GM23338 (cell line): ENCODE measurements around the gene USP28. TPM values are rescaled to one million over a fixed set of nuclear protein-coding genes. Genes with fewer than 3 reads are reported as not detected.

Source experiments
- ATAC-seq: fragments of 200-7000 bp; cut with Tn5 transposase; 3 replicates; pipeline ENCODE4 v1.9.1; 2020
- DNase-seq: peaks from one replicate; pipeline ENCODE4 v3.0.0-alpha.2; 2015; ENCODE audit warnings: low spot score
- H2AFZ ChIP-seq: fragments of 200-600 bp; sonication (generic); 2 replicates; pipeline ENCODE4 v1.8.0; 2016; ENCODE audit warnings: antibody characterized with exemption, mild to moderate bottlenecking, moderate library complexity
- H3F3A ChIP-seq: fragments of 200-600 bp; sonication (generic); replicated peaks from 2 replicates; pipeline ENCODE4 v1.8.0; 2017; ENCODE audit warnings: antibody characterized with exemption, mixed run types, low read depth
- H3K27ac ChIP-seq: fragments of 200-600 bp; sonication (generic); 2 replicates; pipeline ENCODE4 v1.6.1; 2016; ENCODE audit warnings: low read depth
- H3K27me3 ChIP-seq: fragments of 200-600 bp; sonication (generic); 2 replicates; pipeline ENCODE4 v1.8.0; 2016; ENCODE audit warnings: mild to moderate bottlenecking, mixed run types, moderate library complexity; ENCODE audit not compliant: insufficient read depth
- H3K36me3 ChIP-seq: fragments of 200-600 bp; sonication (generic); 2 replicates; pipeline ENCODE4 v1.8.0; 2016; ENCODE audit warnings: mild to moderate bottlenecking; ENCODE audit not compliant: insufficient read depth
- H3K4me1 ChIP-seq: fragments of 200-600 bp; sonication (generic); 2 replicates; pipeline ENCODE4 v1.8.0; 2016; ENCODE audit warnings: mild to moderate bottlenecking, moderate library complexity; ENCODE audit not compliant: insufficient read depth
- H3K4me2 ChIP-seq: fragments of 200-600 bp; sonication (generic); 2 replicates; pipeline ENCODE4 v1.7.1; 2017; ENCODE audit warnings: mixed run types
- H3K4me3 ChIP-seq: fragments of 200-600 bp; sonication (generic); 2 replicates; pipeline ENCODE4 v1.6.1; 2016; ENCODE audit warnings: mixed run types
- H3K79me2 ChIP-seq: fragments of 200-600 bp; sonication (generic); replicated peaks from 2 replicates; pipeline ENCODE4 v1.8.0; 2017; ENCODE audit warnings: mild to moderate bottlenecking; ENCODE audit not compliant: insufficient read depth
- H3K9me2 ChIP-seq: fragments of 200-600 bp; sonication (generic); 2 replicates; pipeline ENCODE4 v1.8.0; 2017; ENCODE audit not compliant: insufficient read depth
- H4K20me1 ChIP-seq: fragments of 200-600 bp; sonication (generic); replicated peaks from 2 replicates; pipeline ENCODE4 v1.8.0; 2017; ENCODE audit warnings: mild to moderate bottlenecking; ENCODE audit not compliant: insufficient read depth
- H3K27ac Mint-ChIP-seq: 2 replicates; pipeline ENCODE4 v1.8.0; 2020; ENCODE audit warnings: inconsistent platforms, mild to moderate bottlenecking, moderate library complexity, mixed read lengths
- H3K27me3 Mint-ChIP-seq: 3 replicates; pipeline ENCODE4 v1.8.0; 2022; ENCODE audit warnings: low read depth, mild to moderate bottlenecking, moderate library complexity, mixed read lengths, inconsistent platforms; ENCODE audit not compliant: insufficient read depth, poor library complexity
- H3K36me3 Mint-ChIP-seq: 3 replicates; pipeline ENCODE4 v1.8.0; 2021; ENCODE audit warnings: low read depth, mild to moderate bottlenecking, inconsistent platforms, moderate library complexity, mixed read lengths
- H3K4me1 Mint-ChIP-seq: 3 replicates; pipeline ENCODE4 v1.8.0; 2020; ENCODE audit warnings: mild to moderate bottlenecking, inconsistent platforms, mixed read lengths
- H3K4me3 Mint-ChIP-seq: 3 replicates; pipeline ENCODE4 v1.8.0; 2021; ENCODE audit warnings: moderate library complexity, mild to moderate bottlenecking, inconsistent platforms, mixed read lengths
- H3K9me3 Mint-ChIP-seq: 3 replicates; pipeline ENCODE4 v1.8.0; 2020; ENCODE audit warnings: moderate library complexity, mild to moderate bottlenecking, inconsistent platforms, mixed read lengths
- CREB1 ChIP-seq: fragments of 250-450 bp; sonication (Bioruptor Pico); IDR thresholded peaks from 2 replicates; pipeline ENCODE4 v1.5.0; 2020; ENCODE audit warnings: low read depth, mild to moderate bottlenecking, moderate library complexity
- EZH2 ChIP-seq: fragments of 200-600 bp; sonication (generic); IDR thresholded peaks from one replicate; pipeline ENCODE4 v1.8.0; 2017; ENCODE audit warnings: antibody characterized with exemption, mild to moderate bottlenecking, low read depth; ENCODE audit not compliant: unreplicated experiment
- EZH2phosphoT487 ChIP-seq: fragments of 200-600 bp; sonication (generic); IDR thresholded peaks from one replicate; pipeline ENCODE4 v1.8.1; 2018; ENCODE audit warnings: antibody characterized with exemption; ENCODE audit not compliant: unreplicated experiment
- JUNB ChIP-seq: IDR thresholded peaks from one replicate; pipeline ENCODE4 v1.6.1; 2016; ENCODE audit warnings: antibody characterized with exemption; ENCODE audit not compliant: unreplicated experiment
- NANOG ChIP-seq: IDR thresholded peaks from 2 replicates; pipeline ENCODE4 v1.6.1; 2016; ENCODE audit warnings: antibody characterized with exemption, borderline replicate concordance
- POLR2AphosphoS5 ChIP-seq: IDR thresholded peaks from 2 replicates; pipeline ENCODE4 v1.6.1; 2016; ENCODE audit warnings: antibody characterized with exemption, low read depth
- STAT1 ChIP-seq: IDR thresholded peaks from one replicate; pipeline ENCODE4 v1.6.1; 2016; ENCODE audit warnings: antibody characterized with exemption; ENCODE audit not compliant: unreplicated experiment
- ZNF114 ChIP-seq: fragments of 250-450 bp; sonication (Bioruptor Pico); IDR thresholded peaks from 2 replicates; pipeline ENCODE4 v1.5.0; 2020; ENCODE audit warnings: mild to moderate bottlenecking, moderate library complexity
- ZNF331 ChIP-seq: fragments of 250-450 bp; sonication (Bioruptor Pico); IDR thresholded peaks from 2 replicates; pipeline ENCODE4 v1.5.0; 2020; ENCODE audit warnings: low read depth, mild to moderate bottlenecking, moderate library complexity
- polyA plus RNA-seq: library from polyadenylated mRNA; unstranded; fragments of >200 nt; fragmentation: Nextera tagmentation; extraction: Ambion mirVana; gene quantifications from 2 replicates; pipeline ENCODE4 v1.2.1, GENCODE V29; 2016
- total RNA-seq: library from RNA; depleted of rRNA; stranded (reverse); fragments of >200 nt; shearing (Covaris generic); gene quantifications from 2 replicates; pipeline ENCODE4 v1.2.3, GENCODE V29; 2014
- TF ChIP-seq, protein P1 (sequence below): fragments of 250-450 bp; sonication (Bioruptor Pico); IDR thresholded peaks from 2 replicates; pipeline ENCODE4 v1.5.0; 2020; ENCODE audit warnings: mild to moderate bottlenecking, moderate library complexity
- TF ChIP-seq, protein P2 (sequence below): IDR thresholded peaks from 2 replicates; pipeline ENCODE4 v1.6.1; 2016; ENCODE audit warnings: antibody characterized with exemption
- TF ChIP-seq, protein P3 (sequence below), 2 experiments: fragments of 200-600 bp in 1 of 2; sonication (generic) in 1 of 2; conservative IDR thresholded peaks; 2 replicates each; pipeline versions ENCODE4 v1.5.1 to v1.6.1; 2016 to 2017; ENCODE audit warnings: antibody characterized with exemption in 2 of 2, low read depth in 2 of 2, mild to moderate bottlenecking in 2 of 2, moderate library complexity in 1 of 2
- TF ChIP-seq, protein P4 (sequence below): IDR thresholded peaks from one replicate; pipeline ENCODE4 v1.6.1; 2018; ENCODE audit warnings: antibody characterized with exemption; ENCODE audit not compliant: unreplicated experiment

Gene USP28
- total and polyA plus RNA-seq, 2 experiments from 2014 or later: 73.9 to 171 TPM

DNA sequence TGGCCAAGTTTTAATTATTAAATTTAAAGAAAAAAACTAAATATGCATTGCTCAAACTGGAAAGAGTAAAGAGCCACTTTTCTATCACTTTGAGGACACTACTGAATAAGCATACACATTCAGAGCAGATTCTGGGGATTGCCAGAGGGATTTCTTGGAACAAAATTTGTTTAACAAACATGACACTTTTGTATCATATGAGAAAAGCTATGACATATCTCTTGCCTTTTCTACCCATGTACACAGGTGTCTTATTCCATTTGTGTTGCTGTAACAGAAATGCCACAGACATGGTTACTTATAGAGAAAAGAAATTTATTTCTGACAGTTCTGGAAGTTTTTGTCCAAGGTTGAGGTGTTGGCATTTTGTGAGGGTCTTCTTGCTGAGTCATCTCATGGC is 13.5 kb upstream of the USP28 start:
- no peak overlapping the region for H2AFZ ChIP-seq
- H3K9me2 ChIP-seq: no peaks in the 10 kb centered on the region
- Mint-ChIP-seq H3K4me1 (peaks cover 10% of the 10 kb centered on the region; the same call in 2 of the 3 replicates), H3K27ac (no peak overlapping the region), H3K36me3 (no peaks in the 10 kb centered on the region), H3K27me3 (peaks cover 2% of the 10 kb centered on the region), H3K4me3 (no peak overlapping the region), H3K9me3 (no peaks in the 10 kb centered on the region)
- no peaks in the 10 kb centered on the region for H3K27me3 ChIP-seq
- H3F3A ChIP-seq: no peaks in the 10 kb centered on the region
- no peaks in the 10 kb centered on the region for H3K79me2 ChIP-seq
- TF ChIP-seq, protein P1, sequence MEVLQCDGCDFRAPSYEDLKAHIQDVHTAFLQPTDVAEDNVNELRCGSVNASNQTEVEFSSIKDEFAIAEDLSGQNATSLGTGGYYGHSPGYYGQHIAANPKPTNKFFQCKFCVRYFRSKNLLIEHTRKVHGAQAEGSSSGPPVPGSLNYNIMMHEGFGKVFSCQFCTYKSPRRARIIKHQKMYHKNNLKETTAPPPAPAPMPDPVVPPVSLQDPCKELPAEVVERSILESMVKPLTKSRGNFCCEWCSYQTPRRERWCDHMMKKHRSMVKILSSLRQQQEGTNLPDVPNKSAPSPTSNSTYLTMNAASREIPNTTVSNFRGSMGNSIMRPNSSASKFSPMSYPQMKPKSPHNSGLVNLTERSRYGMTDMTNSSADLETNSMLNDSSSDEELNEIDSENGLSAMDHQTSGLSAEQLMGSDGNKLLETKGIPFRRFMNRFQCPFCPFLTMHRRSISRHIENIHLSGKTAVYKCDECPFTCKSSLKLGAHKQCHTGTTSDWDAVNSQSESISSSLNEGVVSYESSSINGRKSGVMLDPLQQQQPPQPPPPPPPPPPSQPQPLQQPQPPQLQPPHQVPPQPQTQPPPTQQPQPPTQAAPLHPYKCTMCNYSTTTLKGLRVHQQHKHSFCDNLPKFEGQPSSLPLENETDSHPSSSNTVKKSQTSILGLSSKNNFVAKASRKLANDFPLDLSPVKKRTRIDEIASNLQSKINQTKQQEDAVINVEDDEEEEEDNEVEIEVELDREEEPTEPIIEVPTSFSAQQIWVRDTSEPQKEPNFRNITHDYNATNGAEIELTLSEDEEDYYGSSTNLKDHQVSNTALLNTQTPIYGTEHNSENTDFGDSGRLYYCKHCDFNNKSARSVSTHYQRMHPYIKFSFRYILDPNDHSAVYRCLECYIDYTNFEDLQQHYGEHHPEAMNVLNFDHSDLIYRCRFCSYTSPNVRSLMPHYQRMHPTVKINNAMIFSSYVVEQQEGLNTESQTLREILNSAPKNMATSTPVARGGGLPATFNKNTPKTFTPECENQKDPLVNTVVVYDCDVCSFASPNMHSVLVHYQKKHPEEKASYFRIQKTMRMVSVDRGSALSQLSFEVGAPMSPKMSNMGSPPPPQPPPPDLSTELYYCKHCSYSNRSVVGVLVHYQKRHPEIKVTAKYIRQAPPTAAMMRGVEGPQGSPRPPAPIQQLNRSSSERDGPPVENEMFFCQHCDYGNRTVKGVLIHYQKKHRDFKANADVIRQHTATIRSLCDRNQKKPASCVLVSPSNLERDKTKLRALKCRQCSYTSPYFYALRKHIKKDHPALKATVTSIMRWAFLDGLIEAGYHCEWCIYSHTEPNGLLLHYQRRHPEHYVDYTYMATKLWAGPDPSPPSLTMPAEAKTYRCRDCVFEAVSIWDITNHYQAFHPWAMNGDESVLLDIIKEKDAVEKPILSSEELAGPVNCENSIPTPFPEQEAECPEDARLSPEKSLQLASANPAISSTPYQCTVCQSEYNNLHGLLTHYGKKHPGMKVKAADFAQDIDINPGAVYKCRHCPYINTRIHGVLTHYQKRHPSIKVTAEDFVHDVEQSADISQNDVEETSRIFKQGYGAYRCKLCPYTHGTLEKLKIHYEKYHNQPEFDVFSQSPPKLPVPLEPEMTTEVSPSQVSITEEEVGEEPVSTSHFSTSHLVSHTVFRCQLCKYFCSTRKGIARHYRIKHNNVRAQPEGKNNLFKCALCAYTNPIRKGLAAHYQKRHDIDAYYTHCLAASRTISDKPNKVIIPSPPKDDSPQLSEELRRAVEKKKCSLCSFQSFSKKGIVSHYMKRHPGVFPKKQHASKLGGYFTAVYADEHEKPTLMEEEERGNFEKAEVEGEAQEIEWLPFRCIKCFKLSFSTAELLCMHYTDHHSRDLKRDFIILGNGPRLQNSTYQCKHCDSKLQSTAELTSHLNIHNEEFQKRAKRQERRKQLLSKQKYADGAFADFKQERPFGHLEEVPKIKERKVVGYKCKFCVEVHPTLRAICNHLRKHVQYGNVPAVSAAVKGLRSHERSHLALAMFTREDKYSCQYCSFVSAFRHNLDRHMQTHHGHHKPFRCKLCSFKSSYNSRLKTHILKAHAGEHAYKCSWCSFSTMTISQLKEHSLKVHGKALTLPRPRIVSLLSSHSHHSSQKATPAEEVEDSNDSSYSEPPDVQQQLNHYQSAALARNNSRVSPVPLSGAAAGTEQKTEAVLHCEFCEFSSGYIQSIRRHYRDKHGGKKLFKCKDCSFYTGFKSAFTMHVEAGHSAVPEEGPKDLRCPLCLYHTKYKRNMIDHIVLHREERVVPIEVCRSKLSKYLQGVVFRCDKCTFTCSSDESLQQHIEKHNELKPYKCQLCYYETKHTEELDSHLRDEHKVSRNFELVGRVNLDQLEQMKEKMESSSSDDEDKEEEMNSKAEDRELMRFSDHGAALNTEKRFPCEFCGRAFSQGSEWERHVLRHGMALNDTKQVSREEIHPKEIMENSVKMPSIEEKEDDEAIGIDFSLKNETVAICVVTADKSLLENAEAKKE (CRISPR knock-in tag): no peak
- TF ChIP-seq, protein P2, sequence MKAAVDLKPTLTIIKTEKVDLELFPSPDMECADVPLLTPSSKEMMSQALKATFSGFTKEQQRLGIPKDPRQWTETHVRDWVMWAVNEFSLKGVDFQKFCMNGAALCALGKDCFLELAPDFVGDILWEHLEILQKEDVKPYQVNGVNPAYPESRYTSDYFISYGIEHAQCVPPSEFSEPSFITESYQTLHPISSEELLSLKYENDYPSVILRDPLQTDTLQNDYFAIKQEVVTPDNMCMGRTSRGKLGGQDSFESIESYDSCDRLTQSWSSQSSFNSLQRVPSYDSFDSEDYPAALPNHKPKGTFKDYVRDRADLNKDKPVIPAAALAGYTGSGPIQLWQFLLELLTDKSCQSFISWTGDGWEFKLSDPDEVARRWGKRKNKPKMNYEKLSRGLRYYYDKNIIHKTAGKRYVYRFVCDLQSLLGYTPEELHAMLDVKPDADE: no peak
- TF ChIP-seq ZNF114 (CRISPR knock-in tag) (no peak), CREB1 (no peak), STAT1 (no peak), POLR2AphosphoS5 (no peak), ZNF331 (no peak), JUNB (no peak), EZH2phosphoT487 (no peak), NANOG (no peak), EZH2 (no peak)
- TF ChIP-seq, protein P3, sequence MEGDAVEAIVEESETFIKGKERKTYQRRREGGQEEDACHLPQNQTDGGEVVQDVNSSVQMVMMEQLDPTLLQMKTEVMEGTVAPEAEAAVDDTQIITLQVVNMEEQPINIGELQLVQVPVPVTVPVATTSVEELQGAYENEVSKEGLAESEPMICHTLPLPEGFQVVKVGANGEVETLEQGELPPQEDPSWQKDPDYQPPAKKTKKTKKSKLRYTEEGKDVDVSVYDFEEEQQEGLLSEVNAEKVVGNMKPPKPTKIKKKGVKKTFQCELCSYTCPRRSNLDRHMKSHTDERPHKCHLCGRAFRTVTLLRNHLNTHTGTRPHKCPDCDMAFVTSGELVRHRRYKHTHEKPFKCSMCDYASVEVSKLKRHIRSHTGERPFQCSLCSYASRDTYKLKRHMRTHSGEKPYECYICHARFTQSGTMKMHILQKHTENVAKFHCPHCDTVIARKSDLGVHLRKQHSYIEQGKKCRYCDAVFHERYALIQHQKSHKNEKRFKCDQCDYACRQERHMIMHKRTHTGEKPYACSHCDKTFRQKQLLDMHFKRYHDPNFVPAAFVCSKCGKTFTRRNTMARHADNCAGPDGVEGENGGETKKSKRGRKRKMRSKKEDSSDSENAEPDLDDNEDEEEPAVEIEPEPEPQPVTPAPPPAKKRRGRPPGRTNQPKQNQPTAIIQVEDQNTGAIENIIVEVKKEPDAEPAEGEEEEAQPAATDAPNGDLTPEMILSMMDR (conservative IDR thresholded peaks at IDR 0.05; ENCODE audit: low read depth in 2 of 2): no peak
- TF ChIP-seq, protein P4, sequence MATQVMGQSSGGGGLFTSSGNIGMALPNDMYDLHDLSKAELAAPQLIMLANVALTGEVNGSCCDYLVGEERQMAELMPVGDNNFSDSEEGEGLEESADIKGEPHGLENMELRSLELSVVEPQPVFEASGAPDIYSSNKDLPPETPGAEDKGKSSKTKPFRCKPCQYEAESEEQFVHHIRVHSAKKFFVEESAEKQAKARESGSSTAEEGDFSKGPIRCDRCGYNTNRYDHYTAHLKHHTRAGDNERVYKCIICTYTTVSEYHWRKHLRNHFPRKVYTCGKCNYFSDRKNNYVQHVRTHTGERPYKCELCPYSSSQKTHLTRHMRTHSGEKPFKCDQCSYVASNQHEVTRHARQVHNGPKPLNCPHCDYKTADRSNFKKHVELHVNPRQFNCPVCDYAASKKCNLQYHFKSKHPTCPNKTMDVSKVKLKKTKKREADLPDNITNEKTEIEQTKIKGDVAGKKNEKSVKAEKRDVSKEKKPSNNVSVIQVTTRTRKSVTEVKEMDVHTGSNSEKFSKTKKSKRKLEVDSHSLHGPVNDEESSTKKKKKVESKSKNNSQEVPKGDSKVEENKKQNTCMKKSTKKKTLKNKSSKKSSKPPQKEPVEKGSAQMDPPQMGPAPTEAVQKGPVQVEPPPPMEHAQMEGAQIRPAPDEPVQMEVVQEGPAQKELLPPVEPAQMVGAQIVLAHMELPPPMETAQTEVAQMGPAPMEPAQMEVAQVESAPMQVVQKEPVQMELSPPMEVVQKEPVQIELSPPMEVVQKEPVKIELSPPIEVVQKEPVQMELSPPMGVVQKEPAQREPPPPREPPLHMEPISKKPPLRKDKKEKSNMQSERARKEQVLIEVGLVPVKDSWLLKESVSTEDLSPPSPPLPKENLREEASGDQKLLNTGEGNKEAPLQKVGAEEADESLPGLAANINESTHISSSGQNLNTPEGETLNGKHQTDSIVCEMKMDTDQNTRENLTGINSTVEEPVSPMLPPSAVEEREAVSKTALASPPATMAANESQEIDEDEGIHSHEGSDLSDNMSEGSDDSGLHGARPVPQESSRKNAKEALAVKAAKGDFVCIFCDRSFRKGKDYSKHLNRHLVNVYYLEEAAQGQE: no peak
- H3K4me3 ChIP-seq: no peak overlapping the region
- no peak for ATAC-seq
- no peaks in the 10 kb centered on the region for H3K36me3 ChIP-seq
- no peak overlapping the region for H3K27ac ChIP-seq
- no peaks in the 10 kb centered on the region for H4K20me1 ChIP-seq
- DNase-seq: no peak
- no peak overlapping the region for H3K4me2 ChIP-seq
- peaks cover 12% of the 10 kb centered on the region for H3K4me1 ChIP-seq
